ENCODE data around the gene AARSD1.
"Not testable (repeated sequence)": the region's sequence is repeated elsewhere in the genome, so short reads cannot be mapped to it uniquely, and the experiment has no call there.

AARSD1 gene

GRCh38 chr17:42964161-42964932 lies at the start of gene AARSD1:
Gene AARSD1 (minus strand): TSS chr17:42964454. CDS start chr17:42964440, 14 bp downstream.
- peak; percentile 92 for DNase-seq

DNA sequence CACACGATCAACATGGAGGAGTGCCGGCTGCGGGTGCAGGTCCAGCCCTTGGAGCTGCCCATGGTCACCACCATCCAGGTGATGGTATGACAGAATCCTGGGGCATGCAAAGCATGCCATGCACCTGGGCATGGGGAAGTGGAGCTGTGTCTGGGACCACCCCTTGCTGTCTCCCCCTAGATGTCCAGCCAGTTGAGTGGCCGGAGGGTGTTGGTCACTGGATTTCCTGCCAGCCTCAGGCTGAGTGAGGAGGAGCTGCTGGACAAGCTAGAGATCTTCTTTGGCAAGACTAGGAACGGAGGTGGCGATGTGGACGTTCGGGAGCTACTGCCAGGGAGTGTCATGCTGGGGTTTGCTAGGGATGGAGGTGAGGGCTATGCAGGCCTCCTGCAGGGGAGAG lies 49.0 kb upstream of the AARSD1 start:
- DNase-seq: no peak

DNA sequence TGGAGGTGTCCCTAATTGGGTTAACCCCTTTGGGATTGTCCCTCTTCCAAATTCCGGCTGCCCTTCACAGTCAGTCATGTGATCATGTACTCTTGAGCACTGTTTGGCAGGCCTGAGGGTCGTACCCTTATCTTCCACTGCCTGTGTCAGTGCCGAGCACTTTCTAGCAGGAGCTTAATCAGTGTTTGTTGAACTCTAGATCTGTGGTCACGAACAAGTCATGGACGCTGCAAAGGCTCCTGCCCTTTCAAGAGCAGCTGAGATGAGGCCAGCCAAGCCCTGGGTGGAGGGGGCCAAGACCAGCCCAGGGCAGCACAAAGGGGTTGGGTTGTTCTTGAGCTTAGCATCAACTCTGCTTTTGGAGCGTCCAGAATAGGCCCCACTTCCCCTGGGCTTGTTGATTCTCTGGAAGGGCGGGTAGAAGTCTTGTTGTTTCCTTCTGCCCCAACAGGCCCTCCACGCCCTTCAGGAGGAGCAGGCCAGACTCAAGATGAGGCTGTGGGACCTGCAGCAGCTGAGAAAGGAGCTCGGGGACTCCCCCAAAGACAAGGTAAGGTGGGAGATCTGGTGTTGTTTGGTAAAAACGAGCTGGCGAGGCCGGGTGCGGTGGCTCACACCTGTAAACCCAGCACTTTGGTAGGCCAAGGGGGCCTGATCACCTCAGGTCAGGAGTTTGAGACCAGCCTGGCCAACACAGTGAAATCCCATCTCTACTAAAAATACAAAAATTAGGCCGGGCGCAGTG lies 47.6 kb upstream of the AARSD1 start:
- DNase-seq: no peak

- no peak for DNase-seq
Measured at GRCh38 chr17:43010667-43011308, 46.5 kb upstream of the AARSD1 start.

DNA sequence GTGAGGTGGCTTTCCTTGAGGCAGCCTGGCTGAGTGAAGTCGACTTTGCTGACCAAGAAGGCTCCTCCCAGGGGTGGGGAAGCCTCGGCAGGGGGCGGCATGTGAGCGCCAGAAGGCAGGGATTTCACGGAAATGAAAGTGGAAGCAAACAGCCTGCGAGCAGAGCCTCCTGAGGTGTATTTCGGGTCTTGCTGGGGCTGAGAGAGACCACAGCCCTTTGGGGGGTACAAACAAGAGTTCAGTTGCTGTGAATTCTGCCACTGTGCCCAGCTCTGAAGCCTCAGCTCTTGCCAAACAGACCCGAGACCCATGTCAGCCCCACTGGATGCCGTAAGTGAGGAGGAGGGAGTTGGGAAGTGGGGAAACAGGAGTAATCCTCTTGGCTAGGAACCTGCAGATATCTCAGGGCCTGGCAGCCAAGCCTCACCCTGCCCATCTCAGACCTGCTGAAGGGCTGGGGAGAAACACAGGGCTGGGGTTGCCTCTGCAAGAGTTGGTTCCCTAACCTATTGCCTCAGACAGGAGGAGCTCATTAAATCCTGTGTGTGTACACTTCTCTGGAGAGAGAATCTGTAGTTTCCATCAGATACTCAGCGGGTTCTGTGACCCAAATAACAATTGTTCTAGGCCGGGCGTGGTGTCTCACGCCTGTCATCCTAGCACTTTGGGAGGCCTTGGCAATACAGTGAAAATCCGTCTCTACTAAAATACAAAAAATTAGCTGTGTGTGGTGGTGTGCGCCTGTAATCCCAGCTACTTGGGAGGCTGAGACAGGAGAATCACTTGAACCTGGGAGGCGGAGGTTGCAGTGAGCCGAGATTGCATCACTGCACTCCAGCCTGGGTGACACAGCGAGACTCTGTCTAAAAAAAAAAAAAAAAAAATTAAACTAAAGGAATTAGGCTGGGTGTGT lies 42.6 kb upstream of the AARSD1 start, which contains the start of gene IFI35:
TSS of gene IFI35 (plus strand) at position 146 of the 913 bp plus-strand sequence. CDS start at position 310, 164 bp downstream.
- no peak for DNase-seq

DNA sequence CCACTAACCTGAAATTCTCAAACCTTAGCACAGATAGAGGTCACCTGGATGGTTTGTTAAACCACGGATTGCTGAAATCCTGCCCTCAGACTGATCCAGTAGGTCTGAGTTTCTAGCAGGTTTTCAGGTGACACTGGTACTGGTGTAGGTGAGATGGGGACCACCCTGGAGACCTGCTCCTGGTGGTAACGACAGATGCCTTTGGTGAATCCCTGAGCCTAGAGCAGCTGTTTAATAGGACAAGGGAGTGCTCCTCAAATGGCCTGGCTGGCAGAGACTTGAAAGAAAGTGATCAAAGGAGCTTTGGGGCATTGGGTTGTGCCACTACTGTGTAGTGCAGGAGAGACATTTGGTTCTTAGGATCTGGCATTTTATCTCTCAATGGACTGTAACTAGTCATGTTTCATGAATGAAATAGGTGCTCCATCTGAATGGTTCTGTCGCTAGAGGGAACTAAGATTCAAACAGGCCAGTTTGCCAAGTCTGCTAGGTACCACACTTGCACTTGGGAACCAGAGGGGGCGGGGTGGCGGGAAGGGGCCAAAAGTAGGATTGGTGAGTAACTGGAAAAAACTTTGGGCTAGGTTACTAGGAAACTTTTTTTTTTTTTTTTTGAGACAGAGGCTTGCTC lies 39.4 kb upstream of the AARSD1 start:
- no peak for DNase-seq

DNA sequence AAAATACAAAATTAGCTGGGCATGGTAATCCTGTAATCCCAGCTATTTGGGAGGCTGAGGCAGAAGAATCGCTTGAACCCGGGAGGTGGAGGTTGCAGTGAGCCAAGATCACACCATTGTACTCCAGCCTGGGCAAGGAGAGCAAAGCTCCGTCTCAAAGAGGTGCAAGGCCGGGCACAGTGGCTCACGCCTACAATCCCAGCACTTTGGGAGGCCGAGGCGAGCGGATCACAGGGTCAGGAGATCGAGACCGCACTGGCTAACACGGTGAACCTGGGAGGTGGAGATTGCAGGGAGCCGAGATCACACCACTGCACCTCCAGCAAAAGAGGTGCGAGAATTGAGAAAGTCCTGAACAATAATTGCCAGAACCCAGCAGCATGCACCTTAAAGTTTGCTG lies 36.6 kb upstream of the AARSD1 start:
- DNase-seq: not testable (repeated sequence)

- no peak for DNase-seq
Measured at GRCh38 chr17:42999003-42999525, 34.8 kb upstream of the AARSD1 start.

DNA sequence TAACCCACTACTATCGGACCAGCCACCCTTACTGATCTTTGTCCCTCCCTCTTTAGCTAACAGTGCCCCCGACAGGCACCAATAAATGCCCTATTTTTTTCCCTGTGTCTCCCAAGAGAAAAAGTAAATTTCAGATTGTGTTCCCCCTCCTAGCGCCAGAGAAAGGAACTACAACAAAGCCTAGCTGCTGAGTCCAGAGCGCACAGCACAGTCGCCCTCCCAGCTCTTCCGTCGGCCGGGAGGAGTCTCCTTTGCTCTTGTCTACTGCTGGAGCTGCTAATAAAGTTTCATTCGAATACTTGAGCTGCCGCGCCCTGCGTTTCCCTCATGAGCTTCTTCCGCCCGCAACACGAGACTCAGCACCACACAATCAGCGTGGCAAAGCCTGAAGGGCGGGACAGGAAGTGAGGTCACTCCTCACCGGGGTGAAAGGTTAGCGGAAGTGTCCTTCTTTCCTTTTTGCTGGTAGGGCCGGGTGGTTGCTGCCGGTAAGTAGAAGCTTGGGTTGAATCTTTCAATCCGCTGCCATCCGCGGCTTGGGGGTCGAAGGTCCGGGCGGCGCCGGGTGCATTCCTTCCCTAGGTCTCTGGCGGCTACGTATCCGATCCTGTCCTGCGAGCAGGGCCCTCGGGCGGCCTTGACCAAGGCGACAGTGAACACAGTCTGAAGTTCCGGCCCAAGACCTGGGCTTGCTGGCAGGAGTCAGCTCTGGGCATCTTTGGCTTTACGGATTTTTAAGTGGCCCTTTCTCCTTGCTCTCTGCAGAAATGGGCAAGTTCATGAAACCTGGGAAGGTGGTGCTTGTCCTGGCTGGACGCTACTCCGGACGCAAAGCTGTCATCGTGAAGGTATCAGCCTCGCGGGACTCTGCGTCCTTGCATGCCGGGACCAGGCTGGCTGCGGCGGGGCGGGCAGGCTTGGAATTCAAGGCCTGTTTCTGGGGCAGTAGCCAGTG lies 34.0 kb upstream of the AARSD1 start, which contains the start of gene RPL27:
TSS of gene RPL27 (plus strand) at position 436 of the 955 bp plus-strand sequence. CDS start at position 768, 332 bp downstream.
- DNase-seq: peak; percentile 99

DNA sequence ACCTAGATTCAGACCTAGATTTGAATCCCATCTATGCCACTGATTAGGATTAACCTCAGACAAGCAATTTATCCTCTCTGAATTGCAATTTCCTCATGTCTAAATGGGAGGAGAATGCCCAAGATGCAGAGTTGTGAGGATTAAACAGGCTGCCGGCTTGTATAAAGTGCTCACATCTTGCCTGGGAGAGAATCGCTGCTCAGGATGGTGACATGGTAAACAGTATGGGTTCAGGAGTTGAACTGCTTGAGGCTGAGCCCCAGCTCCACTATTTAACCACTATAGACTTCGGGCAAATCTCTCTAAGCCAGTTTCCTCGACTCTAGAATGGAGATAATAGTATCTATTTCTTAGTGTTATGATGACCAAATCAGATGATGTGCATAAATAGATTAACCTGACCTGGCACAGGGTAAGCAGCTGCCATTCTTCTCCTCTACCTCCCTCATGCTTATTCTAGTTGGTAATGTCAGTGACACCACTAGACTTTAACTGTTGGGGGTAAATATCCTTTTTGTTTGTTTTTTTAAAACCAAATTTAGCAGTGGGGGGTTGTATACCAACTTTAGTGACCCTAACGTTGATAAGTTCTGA lies 33.2 kb upstream of the AARSD1 start:
- peak; percentile 64 for DNase-seq

DNA sequence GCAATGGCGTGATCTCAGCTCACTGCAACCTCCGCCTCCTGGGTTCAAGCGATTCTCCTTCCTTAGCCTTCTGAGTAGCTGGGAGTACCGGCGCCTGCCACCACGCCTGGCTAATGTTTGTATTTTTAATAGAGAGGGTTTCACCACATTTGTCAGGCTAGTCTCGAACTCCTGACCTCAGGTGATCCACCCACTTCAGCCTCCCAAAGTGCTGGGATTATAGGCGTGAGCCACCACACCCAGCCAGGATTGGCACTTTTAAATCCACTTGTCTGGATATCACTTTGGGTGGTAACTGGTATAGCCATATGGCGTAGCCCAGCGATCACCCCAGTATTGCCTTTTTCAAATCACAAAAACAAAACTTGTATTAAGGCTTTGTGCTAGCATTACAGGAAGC lies 29.7 kb upstream of the AARSD1 start:
- DNase-seq: not testable (repeated sequence)

DNA sequence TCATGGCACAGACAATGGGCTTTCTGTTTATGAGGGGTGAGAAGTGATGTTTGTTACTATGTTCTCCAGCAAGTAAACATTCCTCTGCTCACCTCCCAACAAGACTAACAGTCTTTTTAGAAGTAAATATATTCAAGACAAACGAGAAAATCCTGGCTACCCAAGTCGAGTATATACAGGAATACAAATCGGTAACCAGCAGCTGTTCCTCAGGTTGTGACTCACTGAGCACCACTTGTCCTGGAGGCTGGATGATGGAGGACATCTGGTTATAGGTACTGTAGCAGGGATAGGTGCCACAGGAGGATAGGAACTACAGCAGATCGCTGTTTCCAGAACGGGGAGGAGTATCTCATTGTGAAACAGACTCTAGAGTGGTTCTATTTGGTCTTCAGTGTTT lies 28.6 kb upstream of the AARSD1 start:
- no peak for DNase-seq

DNA sequence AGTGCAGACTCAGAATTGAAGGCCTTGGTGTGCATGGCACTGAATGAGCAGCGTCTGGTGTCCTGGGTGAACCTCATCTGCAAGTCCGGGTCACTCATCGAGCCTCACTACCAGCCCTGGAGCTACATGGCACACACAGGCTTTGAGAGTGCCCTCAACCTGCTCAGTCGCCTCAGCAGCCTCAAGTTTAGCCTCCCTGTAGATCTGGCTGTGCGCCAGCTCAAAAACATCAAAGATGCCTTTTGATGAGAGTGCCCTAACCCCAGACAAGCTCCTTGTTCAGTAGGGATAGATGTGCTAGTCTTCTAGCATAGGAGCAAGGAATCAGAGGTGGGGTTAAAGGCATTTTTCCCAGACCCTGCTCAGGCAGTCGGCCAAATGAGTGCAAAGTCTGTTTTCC lies 27.2 kb upstream of the AARSD1 start:
- DNase-seq: no peak

- no peak for DNase-seq
Measured at GRCh38 chr17:42989726-42990652, 25.7 kb upstream of the AARSD1 start.

DNA sequence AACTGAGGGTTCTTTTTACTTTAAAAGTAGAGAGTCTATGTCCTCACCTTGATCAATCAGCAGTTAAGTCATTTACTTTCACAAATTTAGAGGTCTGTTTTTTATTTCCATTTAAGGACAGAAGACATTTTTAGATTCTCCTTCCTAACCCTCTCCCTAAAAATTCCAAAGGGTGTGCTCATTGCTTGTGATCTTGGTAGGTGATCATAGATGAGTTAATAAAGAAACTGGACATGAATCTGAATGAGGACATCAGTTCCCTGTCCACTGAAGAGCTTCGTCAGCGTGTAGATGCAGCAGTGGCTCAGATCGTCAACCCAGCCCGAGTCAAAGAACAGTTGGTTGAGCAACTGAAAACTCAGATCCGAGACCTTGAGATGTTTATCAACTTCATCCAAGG lies 24.9 kb upstream of the AARSD1 start:
- no peak for DNase-seq

GRCh38 chr17:42985225-42985624 lies 21.0 kb upstream of the AARSD1 start:
- no peak for DNase-seq

GRCh38 chr17:42982266-42982665 lies 18.0 kb upstream of the AARSD1 start:
- DNase-seq: no peak

DNA sequence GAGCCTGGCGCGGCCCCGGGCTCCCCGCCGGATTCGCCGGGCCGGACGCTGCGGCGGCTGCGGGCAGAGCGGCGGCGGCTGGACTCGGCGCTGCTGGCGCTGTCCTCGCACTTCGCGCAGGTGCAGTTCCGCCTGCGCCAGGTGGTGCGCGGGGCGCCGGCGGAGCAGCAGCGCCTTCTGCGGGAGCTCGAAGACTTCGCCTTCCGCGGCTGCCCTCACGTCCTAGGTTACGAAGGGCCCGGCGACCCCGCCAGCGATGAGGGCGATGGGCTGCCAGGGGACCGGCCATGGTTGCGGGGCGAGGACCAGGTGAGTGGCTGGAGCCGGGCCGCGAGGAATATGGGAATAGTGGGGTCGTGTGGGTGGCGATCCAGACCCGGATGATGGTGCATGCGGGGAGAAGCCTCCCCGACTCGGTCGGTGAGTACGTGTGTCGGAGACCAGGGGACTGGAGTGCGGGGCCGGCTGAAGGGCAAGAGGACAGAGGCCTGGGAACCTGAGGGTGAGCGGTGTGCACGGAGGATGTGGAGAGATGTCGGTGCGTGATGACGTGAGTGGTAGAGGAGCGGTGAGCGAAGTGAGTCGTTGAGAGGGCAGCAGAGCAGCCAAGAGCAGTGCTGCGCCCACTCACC lies 16.6 kb upstream of the AARSD1 start:
- peak; percentile 27 for DNase-seq
